ENCODE data around the gene DTNBP1.

The DTNBP1 gene

GRCh38 chr6:15499125-15499524 lies 163.7 kb downstream of the DTNBP1 start:
- H3K9me3 ChIP-seq (ENCODE audit: control insufficient read depth, low read length) = no peaks in the 10 kb centered on the region
- no peak overlapping the region for H3K4me3 ChIP-seq (ENCODE audit: low read depth, low read length)
- no peak overlapping the region for H3K27ac ChIP-seq
- H2AFZ ChIP-seq = no peak overlapping the region
- no peak overlapping the region for H3K9ac ChIP-seq
- H3K79me2 ChIP-seq = no peaks in the 10 kb centered on the region
- H3K4me2 ChIP-seq (ENCODE audit: low read length) = no peak overlapping the region
- peaks cover 22% of the 10 kb centered on the region for H3K4me1 ChIP-seq
- TF ChIP-seq CTCF (IDR thresholded peaks at IDR 0.05) = no peak
- H3K27me3 ChIP-seq (ENCODE audit: control insufficient read depth, insufficient read depth, low read length) = no peaks in the 10 kb centered on the region
- H3K36me3 ChIP-seq (ENCODE audit: control insufficient read depth, insufficient read depth, low read length) = no peaks in the 10 kb centered on the region

- Histone ChIP-seq H3K9me3 (ENCODE audit: control insufficient read depth, low read length) (no peaks in the 10 kb centered on the region), H3K79me2 (no peaks in the 10 kb centered on the region), H3K27ac (no peak overlapping the region), H3K4me1 (peaks cover 17% of the 10 kb centered on the region), H3K9ac (no peak overlapping the region), H3K4me3 (ENCODE audit: low read depth, low read length) (no peak overlapping the region), H3K27me3 (ENCODE audit: control insufficient read depth, insufficient read depth, low read length) (no peaks in the 10 kb centered on the region), H3K36me3 (ENCODE audit: control insufficient read depth, insufficient read depth, low read length) (no peaks in the 10 kb centered on the region), H2AFZ (no peak overlapping the region), H3K4me2 (ENCODE audit: low read length) (no peak overlapping the region)
- no peak for TF ChIP-seq CTCF (IDR thresholded peaks at IDR 0.05)
Observed at GRCh38 chr6:15498640-15499039, 164.2 kb downstream of the DTNBP1 start.

GRCh38 chr6:15496345-15497131 lies 166.3 kb downstream of the DTNBP1 start:
- H2AFZ ChIP-seq = no peak overlapping the region
- H3K4me1 ChIP-seq = peaks cover 5% of the 10 kb centered on the region
- H3K9me3 ChIP-seq (ENCODE audit: control insufficient read depth, low read length) = no peaks in the 10 kb centered on the region
- peaks cover 7% of the 10 kb centered on the region for H3K79me2 ChIP-seq
- no peaks in the 10 kb centered on the region for H3K36me3 ChIP-seq (ENCODE audit: control insufficient read depth, insufficient read depth, low read length)
- H3K27me3 ChIP-seq (ENCODE audit: control insufficient read depth, insufficient read depth, low read length) = no peaks in the 10 kb centered on the region
- no peak for TF ChIP-seq CTCF (IDR thresholded peaks at IDR 0.05)
- no peak overlapping the region for H3K27ac ChIP-seq
- no peak overlapping the region for H3K9ac ChIP-seq
- no peak overlapping the region for H3K4me3 ChIP-seq (ENCODE audit: low read depth, low read length)
- no peak overlapping the region for H3K4me2 ChIP-seq (ENCODE audit: low read length)

- Histone ChIP-seq H3K4me3 (ENCODE audit: low read depth, low read length) (no peak overlapping the region), H3K9me3 (ENCODE audit: control insufficient read depth, low read length) (no peaks in the 10 kb centered on the region), H3K9ac (no peak overlapping the region)
Observed at GRCh38 chr6:15495375-15495901, 167.4 kb downstream of the DTNBP1 start.

More at GRCh38 chr6:15495375-15495901, 167.4 kb downstream of the DTNBP1 start:
- Histone ChIP-seq H3K36me3 (ENCODE audit: control insufficient read depth, insufficient read depth, low read length) (no peaks in the 10 kb centered on the region), H3K27ac (no peak overlapping the region), H3K4me2 (ENCODE audit: low read length) (no peak overlapping the region), H3K79me2 (peaks cover 7% of the 10 kb centered on the region), H3K27me3 (ENCODE audit: control insufficient read depth, insufficient read depth, low read length) (no peaks in the 10 kb centered on the region), H2AFZ (no peak overlapping the region), H3K4me1 (no peaks in the 10 kb centered on the region)
- no peak for TF ChIP-seq CTCF (IDR thresholded peaks at IDR 0.05)
